Upper lobe of left lung (tissue), 6 donors: ENCODE results near the gene ZNF563. TPM values are rescaled to one million over a fixed set of nuclear protein-coding genes. Genes with fewer than 3 reads are reported as not detected.
A peak's percentile ranks its signal among the peaks of the same experiment; 100 is the strongest.
"Not testable (repeated sequence)": the region's sequence is repeated elsewhere in the genome, so short reads cannot be mapped to it uniquely, and the experiment has no call there.

Experiments
- ATAC-seq, 2 donors: fragments of 200-7000 bp; cut with Tn5 transposase; one replicate each; pipeline ENCODE4 v1.9.1; 2022; ENCODE audit warnings: mild to moderate bottlenecking in 2 of 2, moderate library complexity in 2 of 2; ENCODE audit not compliant: low FRiP score in 2 of 2
- DNase-seq, 2 donors: peaks; one replicate each; pipeline ENCODE4 v3.0.0-alpha.2; 2019 to 2020
- H3K27ac ChIP-seq, 4 donors: fragments of 200-600 bp; sonication (generic); one replicate each; pipeline ENCODE4 v1.5.1; 2016 to 2019
- H3K27me3 ChIP-seq, 4 donors: fragments of 200-600 bp; sonication (generic); one replicate each; pipeline ENCODE4 v1.5.1; 2017 to 2019
- H3K36me3 ChIP-seq, 4 donors: fragments of 200-600 bp; sonication (generic); one replicate each; pipeline ENCODE4 v1.5.1; 2016 to 2019
- H3K4me1 ChIP-seq, 4 donors: fragments of 200-600 bp; sonication (generic); one replicate each; pipeline ENCODE4 v1.5.1; 2018 to 2019
- H3K4me3 ChIP-seq, 4 donors: fragments of 200-600 bp; sonication (generic); one replicate each; pipeline ENCODE4 v1.5.1; 2017 to 2019; ENCODE audit warnings: mild to moderate bottlenecking in 2 of 4, moderate library complexity in 1 of 4
- H3K9me3 ChIP-seq, 4 donors: fragments of 200-600 bp; sonication (generic); one replicate each; pipeline ENCODE4 v1.5.1; 2018 to 2019
- CTCF ChIP-seq, 6 experiments: fragments of 450-650 bp in 4 of 6; fragments of 200-600 bp in 2 of 6; sonication (generic) in 2 of 6; IDR thresholded peaks; one replicate each; pipeline ENCODE4 v1.5.1; 2016 to 2019; ENCODE audit warnings: antibody characterized with exemption in 6 of 6
- EP300 ChIP-seq, 4 donors: sonication (generic); formaldehyde crosslinking; IDR thresholded peaks; one replicate each; pipeline ENCODE4 v1.5.1; 2017; ENCODE audit warnings: antibody characterized with exemption in 4 of 4, control low read depth in 2 of 4
- POLR2A ChIP-seq, 4 donors: fragments of 450-650 bp; IDR thresholded peaks; one replicate each; pipeline ENCODE4 v1.5.1; 2016 to 2017; ENCODE audit warnings: antibody characterized with exemption in 4 of 4, mild to moderate bottlenecking in 2 of 4
- POLR2AphosphoS5 ChIP-seq, 2 donors: sonication (generic); formaldehyde crosslinking; IDR thresholded peaks; one replicate each; pipeline ENCODE4 v1.5.1; 2017; ENCODE audit warnings: antibody characterized with exemption in 2 of 2
- WGBS, 2 donors: methylation state at CpG; one replicate each; pipeline ENCODE4 v1.1.5; 2017 to 2018; 5-methylcytosine and 5-hydroxymethylcytosine counted together
- total RNA-seq, 6 donors: library from RNA; depleted of rRNA in 4 of 6; stranded (reverse); fragments of >200 nt in 4 of 6; gene quantifications; one replicate each; pipeline versions ENCODE4 v1.1.0 to v1.2.1, GENCODE V29; 2016 to 2021
- donor health status: DM: no; HTN: no; CAD: no; lungs with moderate emphysema.
- donor health status: DM: no; HTN: yes; CAD: no; lungs with severe emphysema.

Gene ZNF563
- total RNA-seq, 6 donors from 2014 or later: 2.0 to 21.0 (median 4.3) TPM

GRCh38 chr19:12330340-12330739 is 3.1 kb downstream of the ZNF563 start:
- H3K4me1 ChIP-seq: peaks cover 0 to 30% (median 13%) of the 10 kb centered on the region in 4 donors
- TF ChIP-seq POLR2A (IDR thresholded peaks at IDR 0.05) (no peak), CTCF (IDR thresholded peaks at IDR 0.05) (no peak), EP300 (IDR thresholded peaks at IDR 0.05) (no peak), POLR2AphosphoS5 (IDR thresholded peaks at IDR 0.05) (no peak)
- no peaks in the 10 kb centered on the region for H3K36me3 ChIP-seq
- no peak for DNase-seq
- H3K27ac ChIP-seq: no peak overlapping the region
- no peaks in the 10 kb centered on the region for H3K27me3 ChIP-seq
- 95 to 96% methylated on average over 4 of the region's 4 CpGs for WGBS, 2 donors
- ATAC-seq: no peak
- no peak overlapping the region for H3K4me3 ChIP-seq
- H3K9me3 ChIP-seq: peaks cover 0 to 2% (median 0%) of the 10 kb centered on the region in 4 donors

- ATAC-seq: no peak
- Histone ChIP-seq H3K36me3 (peaks cover 0 to 18% (median 5%) of the 10 kb centered on the region in 4 donors), H3K9me3 (peaks cover 0 to 6% (median 0%) of the 10 kb centered on the region in 4 donors), H3K27me3 (no peaks in the 10 kb centered on the region), H3K4me3 (no peak overlapping the region), H3K4me1 (no peaks in the 10 kb centered on the region), H3K27ac (no peak overlapping the region)
- TF ChIP-seq EP300 (IDR thresholded peaks at IDR 0.05) (no peak), POLR2AphosphoS5 (IDR thresholded peaks at IDR 0.05) (no peak), POLR2A (IDR thresholded peaks at IDR 0.05) (no peak), CTCF (IDR thresholded peaks at IDR 0.05) (no peak)
- DNase-seq: no peak
These were observed 7.7 kb downstream of the ZNF563 start for GRCh38 chr19:12325690-12326089.

GRCh38 chr19:12318782-12319413 is 14.5 kb downstream of the ZNF563 start:
- 95 to 97% methylated on average over 13 of the region's 13 CpGs for WGBS, 2 donors
- TF ChIP-seq POLR2AphosphoS5 (IDR thresholded peaks at IDR 0.05): no peak
- no peak for TF ChIP-seq CTCF (IDR thresholded peaks at IDR 0.05)
- TF ChIP-seq EP300 (IDR thresholded peaks at IDR 0.05): no peak
- TF ChIP-seq POLR2A (IDR thresholded peaks at IDR 0.05): no peak
- H3K27me3 ChIP-seq: no peaks in the 10 kb centered on the region
- H3K27ac ChIP-seq: no peak overlapping the region
- no peak for DNase-seq
- peaks cover 11 to 50% (median 27%) of the 10 kb centered on the region in 4 donors for H3K36me3 ChIP-seq
- no peaks in the 10 kb centered on the region for H3K4me1 ChIP-seq
- no peak for ATAC-seq
- peaks cover 0 to 16% (median 10%) of the 10 kb centered on the region in 4 donors for H3K9me3 ChIP-seq
- no peak overlapping the region for H3K4me3 ChIP-seq

GRCh38 chr19:12314553-12314952 is 18.9 kb downstream of the ZNF563 start:
- Histone ChIP-seq H3K4me3 (peak overlapping the region in 3 of 4 donors; percentile 2 to 33 (median 21)), H3K27ac (peak overlapping the region in 2 of 4 donors; percentile 2 to 29), H3K27me3 (no peaks in the 10 kb centered on the region), H3K36me3 (peaks cover 3 to 21% (median 11%) of the 10 kb centered on the region in 4 donors), H3K9me3 (peaks cover 0 to 13% (median 9%) of the 10 kb centered on the region in 4 donors), H3K4me1 (no peaks in the 10 kb centered on the region)
- ATAC-seq (no peak), DNase-seq (peak in 1 of 2 donors; percentile 23)
- WGBS, 2 donors: 48 to 49% methylated on average over 7 of the region's 7 CpGs
- TF ChIP-seq CTCF (IDR thresholded peaks at IDR 0.05): no peak
- no peak for TF ChIP-seq EP300 (IDR thresholded peaks at IDR 0.05)
- no peak for TF ChIP-seq POLR2A (IDR thresholded peaks at IDR 0.05)
- TF ChIP-seq POLR2AphosphoS5 (IDR thresholded peaks at IDR 0.05): no peak

- 95 to 97% methylated on average over 12 of the region's 12 CpGs for WGBS, 2 donors
- H3K4me3 ChIP-seq: not testable (repeated sequence)
These were observed 24.5 kb downstream of the ZNF563 start for GRCh38 chr19:12308891-12309290.

More at GRCh38 chr19:12308891-12309290, 24.5 kb downstream of the ZNF563 start:
- H3K27ac ChIP-seq, H3K36me3 ChIP-seq, DNase-seq, ATAC-seq, H3K4me1 ChIP-seq, H3K9me3 ChIP-seq, H3K27me3 ChIP-seq: not testable (repeated sequence)
